Measurements from ENCODE around the gene RIPK1. TPM values are rescaled to one million over a fixed set of nuclear protein-coding genes. Genes with fewer than 3 reads are reported as not detected.

Gene RIPK1
- total and polyA plus RNA-seq, 2 of the 8 experiments (the other 6 are each of a cell fraction or from before 2014, with no cell fraction given) = 5.9 to 22.9 TPM

GRCh38 chr6:3071568-3071967, 3.3 kb downstream of the RIPK1 start (continued):
- TF ChIP-seq CHD7 (IDR thresholded peaks at IDR 0.05; ENCODE audit: insufficient replicate concordance, low read length) (no peak), BRCA1 (IDR thresholded peaks at IDR 0.05; ENCODE audit: low read depth, low read length) (no peak)
